ENCODE measurements around the gene JAG2.

Gene JAG2

GRCh38 chr14:105168496-105168978 is at the start of gene JAG2:
Gene JAG2, minus strand, starts transcription at chr14:105168776. Its CDS starts 356 bp downstream, at chr14:105168420.
- DNase-seq (ENCODE audit: low read depth in 1 of 2, low spot score in 1 of 2) = peak; percentile 20 to 31

GRCh38 chr14:105217774-105218173 is 49.2 kb upstream of the JAG2 start:
- DNase-seq (ENCODE audit: low read depth in 1 of 2, low spot score in 1 of 2) = no peak

GRCh38 chr14:105216490-105217247 is 48.1 kb upstream of the JAG2 start:
- DNase-seq (ENCODE audit: low read depth in 1 of 2, low spot score in 1 of 2) = no peak

GRCh38 chr14:105215602-105216001 is 47.0 kb upstream of the JAG2 start:
- no peak for DNase-seq (ENCODE audit: low read depth in 1 of 2, low spot score in 1 of 2)

GRCh38 chr14:105214324-105214915 is 45.8 kb upstream of the JAG2 start:
- DNase-seq (ENCODE audit: low read depth in 1 of 2, low spot score in 1 of 2) = no peak

GRCh38 chr14:105213361-105213760 is 44.8 kb upstream of the JAG2 start:
- DNase-seq (ENCODE audit: low read depth in 1 of 2, low spot score in 1 of 2) = no peak

GRCh38 chr14:105212541-105213300 is 44.1 kb upstream of the JAG2 start:
- DNase-seq (ENCODE audit: low read depth in 1 of 2, low spot score in 1 of 2) = no peak

GRCh38 chr14:105211758-105212089 is 43.1 kb upstream of the JAG2 start:
- DNase-seq (ENCODE audit: low read depth in 1 of 2, low spot score in 1 of 2) = no peak

GRCh38 chr14:105211086-105211757 is 42.6 kb upstream of the JAG2 start:
- no peak for DNase-seq (ENCODE audit: low read depth in 1 of 2, low spot score in 1 of 2)

- DNase-seq (ENCODE audit: low read depth in 1 of 2, low spot score in 1 of 2) = no peak
Measured at GRCh38 chr14:105210266-105211025, 41.9 kb upstream of the JAG2 start.

GRCh38 chr14:105209646-105210045 is 41.1 kb upstream of the JAG2 start:
- DNase-seq (ENCODE audit: low read depth in 1 of 2, low spot score in 1 of 2) = no peak

GRCh38 chr14:105209091-105209490 is 40.5 kb upstream of the JAG2 start:
- DNase-seq (ENCODE audit: low read depth in 1 of 2, low spot score in 1 of 2) = no peak

- DNase-seq (ENCODE audit: low read depth in 1 of 2, low spot score in 1 of 2) = no peak
Measured at GRCh38 chr14:105208738-105209075, 40.1 kb upstream of the JAG2 start.

- no peak for DNase-seq (ENCODE audit: low read depth in 1 of 2, low spot score in 1 of 2)
Measured at GRCh38 chr14:105207996-105208737, 39.6 kb upstream of the JAG2 start.

GRCh38 chr14:105207460-105207901 is 38.9 kb upstream of the JAG2 start:
- DNase-seq (ENCODE audit: low read depth in 1 of 2, low spot score in 1 of 2) = no peak

- DNase-seq (ENCODE audit: low read depth in 1 of 2, low spot score in 1 of 2) = no peak
Measured at GRCh38 chr14:105206873-105207272, 38.3 kb upstream of the JAG2 start.

GRCh38 chr14:105205673-105206208 is 37.2 kb upstream of the JAG2 start:
- DNase-seq (ENCODE audit: low read depth in 1 of 2, low spot score in 1 of 2) = no peak

GRCh38 chr14:105204931-105205672 is 36.5 kb upstream of the JAG2 start:
- DNase-seq (ENCODE audit: low read depth in 1 of 2, low spot score in 1 of 2) = no peak

All from activated T-helper 1 cell treated with anti-CD3 and anti-CD28 coated beads, Interleukin-2, amount 50 U/mL, for 16 hours (primary cell).